GM12873 (cell line): ENCODE results near the gene PRR3.

Experiments
- TF ChIP-seq, protein P1 (sequence below): IDR thresholded peaks from 2 replicates; pipeline ENCODE4 v1.5.1; 2012; ENCODE audit warnings: low read depth, mild to moderate bottlenecking, moderate library complexity, low read length, control low read depth; ENCODE audit not compliant: insufficient read depth; ENCODE audit errors: missing control alignments

PRR3 gene

DNA sequence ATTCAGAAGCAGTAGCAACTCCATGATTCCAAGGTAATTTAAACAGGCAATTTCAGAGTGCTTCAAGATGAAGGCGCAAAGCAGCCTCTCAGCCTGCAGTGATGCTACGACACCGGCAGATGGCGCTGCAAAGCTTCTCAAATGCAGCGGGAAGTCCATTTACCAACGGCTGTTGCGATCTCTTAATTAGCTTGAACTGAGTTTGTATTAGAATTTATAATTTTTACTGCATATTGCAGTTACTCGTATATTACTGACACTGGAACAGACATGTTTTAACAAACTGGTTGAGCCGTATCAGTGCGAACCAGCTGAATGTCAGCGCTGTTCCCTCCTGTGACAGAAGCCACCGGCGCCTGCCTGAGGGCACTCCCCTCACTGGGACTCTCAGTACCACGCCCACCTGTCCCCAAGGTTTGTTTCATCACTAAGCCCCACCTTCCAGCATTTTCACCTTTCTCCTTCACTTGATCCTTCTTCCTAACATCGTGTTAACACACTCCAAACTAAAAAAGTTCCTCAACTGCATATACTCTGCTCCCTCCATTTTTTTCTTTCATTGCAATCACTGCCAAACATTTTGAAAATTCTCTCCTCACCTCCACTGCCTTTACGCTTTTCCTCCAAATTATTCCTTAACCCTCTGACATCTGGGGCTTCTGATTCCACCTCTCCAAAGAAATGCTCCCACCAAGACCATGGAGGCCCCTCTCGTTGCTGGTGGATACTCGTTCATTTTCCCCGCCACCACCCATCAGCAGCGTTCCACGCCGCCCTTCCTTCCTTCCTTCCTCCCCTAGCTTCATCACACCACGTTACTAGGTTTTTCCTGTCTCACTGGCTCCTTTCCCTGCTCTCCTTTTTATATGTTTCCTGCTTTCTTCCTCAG is 15.3 kb upstream of the PRR3 start:
- TF ChIP-seq, protein P1, sequence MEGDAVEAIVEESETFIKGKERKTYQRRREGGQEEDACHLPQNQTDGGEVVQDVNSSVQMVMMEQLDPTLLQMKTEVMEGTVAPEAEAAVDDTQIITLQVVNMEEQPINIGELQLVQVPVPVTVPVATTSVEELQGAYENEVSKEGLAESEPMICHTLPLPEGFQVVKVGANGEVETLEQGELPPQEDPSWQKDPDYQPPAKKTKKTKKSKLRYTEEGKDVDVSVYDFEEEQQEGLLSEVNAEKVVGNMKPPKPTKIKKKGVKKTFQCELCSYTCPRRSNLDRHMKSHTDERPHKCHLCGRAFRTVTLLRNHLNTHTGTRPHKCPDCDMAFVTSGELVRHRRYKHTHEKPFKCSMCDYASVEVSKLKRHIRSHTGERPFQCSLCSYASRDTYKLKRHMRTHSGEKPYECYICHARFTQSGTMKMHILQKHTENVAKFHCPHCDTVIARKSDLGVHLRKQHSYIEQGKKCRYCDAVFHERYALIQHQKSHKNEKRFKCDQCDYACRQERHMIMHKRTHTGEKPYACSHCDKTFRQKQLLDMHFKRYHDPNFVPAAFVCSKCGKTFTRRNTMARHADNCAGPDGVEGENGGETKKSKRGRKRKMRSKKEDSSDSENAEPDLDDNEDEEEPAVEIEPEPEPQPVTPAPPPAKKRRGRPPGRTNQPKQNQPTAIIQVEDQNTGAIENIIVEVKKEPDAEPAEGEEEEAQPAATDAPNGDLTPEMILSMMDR, result peak; percentile 98

DNA sequence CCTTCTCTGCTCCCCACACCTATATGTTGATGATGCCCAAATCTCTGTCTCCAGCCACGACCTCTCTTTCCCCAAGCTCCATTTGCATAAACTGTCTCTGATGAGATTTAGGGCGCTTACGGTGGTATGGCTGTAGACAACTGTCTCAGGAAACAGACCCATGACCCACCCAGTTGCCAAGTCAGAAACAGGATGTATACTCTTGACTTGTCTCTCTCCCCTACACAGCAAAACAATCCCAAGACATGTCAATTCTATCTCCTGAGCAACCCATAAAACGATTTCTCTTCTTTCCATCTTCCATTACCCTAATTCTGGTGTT is 14.7 kb upstream of the PRR3 start:
- TF ChIP-seq, protein P1, result no peak

DNA sequence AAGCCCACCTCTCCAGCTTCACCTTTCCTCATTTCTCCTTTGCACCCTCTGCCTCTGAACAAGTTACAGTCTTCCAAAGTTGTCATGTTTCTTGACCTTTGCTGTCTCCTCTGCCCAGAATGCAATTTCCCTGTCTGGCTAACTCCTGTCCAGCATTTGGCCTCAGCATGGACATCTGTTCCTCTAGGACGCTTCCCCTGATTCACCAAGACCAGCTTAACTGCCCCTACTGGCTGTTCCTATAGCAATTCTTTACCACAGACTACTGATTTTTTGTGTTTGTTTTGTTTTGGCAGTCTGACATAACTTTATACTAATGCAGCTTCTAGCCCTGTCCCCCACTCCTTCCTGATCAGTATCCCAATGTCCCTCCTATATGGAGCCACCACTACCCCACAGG is 14.2 kb upstream of the PRR3 start:
- TF ChIP-seq, protein P1, result peak; percentile 32

DNA sequence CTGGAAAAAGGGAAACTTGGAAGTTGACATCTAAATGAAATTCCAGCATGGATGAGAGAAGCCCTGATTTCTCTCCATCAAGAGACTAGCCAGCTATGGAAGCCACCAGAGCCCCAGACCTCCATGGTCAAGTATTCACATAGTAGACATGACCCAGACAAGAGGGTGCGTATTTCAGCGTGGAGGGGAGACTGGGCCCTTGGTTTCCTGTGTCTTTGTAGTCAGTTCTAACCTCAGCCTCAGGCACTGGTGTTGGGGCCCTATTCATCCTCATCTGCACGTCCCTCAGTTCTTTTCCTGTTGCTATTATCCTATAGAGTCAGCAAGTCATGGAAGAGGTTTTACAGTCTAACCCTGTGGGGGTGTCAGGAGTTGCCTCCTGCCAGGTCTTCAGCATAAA is 13.3 kb upstream of the PRR3 start:
- TF ChIP-seq, protein P1, result no peak

DNA sequence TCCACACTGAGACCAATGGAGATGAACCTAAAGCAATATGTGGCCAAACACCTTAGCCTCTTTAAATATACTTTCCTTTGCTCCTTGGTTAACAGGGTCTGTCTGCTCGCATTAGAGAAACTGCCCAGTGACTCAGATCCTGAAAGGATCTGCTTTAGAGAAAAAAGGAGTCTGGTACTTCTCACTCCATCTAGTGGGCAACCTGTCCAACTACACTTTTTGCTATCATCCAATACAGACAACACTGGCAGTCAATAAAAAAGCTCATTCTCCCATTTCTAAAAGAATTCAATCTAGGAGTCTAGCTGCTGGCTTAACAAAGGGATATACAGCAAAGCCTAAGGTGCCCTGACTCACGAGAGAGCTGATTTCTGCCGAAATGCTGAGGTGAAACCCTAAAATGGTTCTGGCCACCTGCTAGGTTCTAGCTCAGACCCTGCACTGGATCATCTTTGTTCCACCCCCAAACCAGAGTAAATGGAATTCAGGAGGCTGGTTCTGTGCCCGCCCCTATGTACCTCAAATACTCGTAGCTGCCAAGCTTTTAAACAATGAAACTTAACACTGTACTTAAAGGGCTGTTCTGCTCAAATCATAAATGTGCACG is 12.3 kb upstream of the PRR3 start:
- TF ChIP-seq, protein P1, result peak; percentile 85

DNA sequence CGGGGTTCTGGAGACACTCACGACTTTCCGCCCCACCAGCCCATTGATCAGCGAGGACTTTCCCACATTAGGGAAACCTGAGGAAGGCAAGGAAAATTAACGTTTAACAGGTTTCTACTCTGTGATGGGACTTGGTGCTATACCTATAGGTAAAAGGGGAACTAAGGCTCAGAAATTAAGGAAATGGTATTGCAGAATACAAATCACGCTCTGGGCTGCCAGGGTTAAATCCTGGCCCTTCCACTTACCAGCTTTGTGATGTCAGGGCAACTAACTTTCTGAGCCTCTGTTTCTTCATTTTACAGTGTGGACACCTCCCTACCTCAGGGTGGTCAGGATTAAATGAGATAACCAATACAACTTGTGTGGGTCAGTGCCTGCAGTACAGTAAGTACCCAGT is 9.6 kb upstream of the PRR3 start:
- TF ChIP-seq, protein P1, result no peak

DNA sequence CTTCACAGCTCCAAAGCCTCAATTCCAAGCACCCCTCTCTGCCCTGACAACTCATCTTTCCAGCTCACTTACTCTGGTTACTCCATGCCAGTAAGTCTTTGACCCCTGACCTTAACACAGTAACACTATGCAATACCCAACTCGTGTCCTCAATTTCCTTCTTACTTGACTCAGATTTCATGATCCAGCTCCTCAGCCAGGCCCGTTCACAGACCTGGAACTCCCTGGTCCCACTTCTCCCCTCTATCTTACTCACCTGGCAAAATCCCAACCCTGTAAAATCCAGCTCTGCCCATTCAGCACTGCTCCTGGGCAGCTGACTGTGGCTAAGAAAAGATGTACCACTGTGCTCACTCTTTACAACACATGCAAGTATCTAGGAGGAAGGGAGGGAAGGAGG is 8.7 kb upstream of the PRR3 start:
- TF ChIP-seq, protein P1, result no peak
